SK-N-SH (cell line): ENCODE measurements around the gene SEBOX.

Experiments
- EZH2phosphoT487 ChIP-seq: fragments of 200-600 bp; sonication (generic); IDR thresholded peaks from 2 replicates; pipeline ENCODE4 v1.6.1; 2017; ENCODE audit warnings: low read depth, mixed run types, mild to moderate bottlenecking, antibody characterized with exemption, moderate library complexity, borderline replicate concordance
- MXI1 ChIP-seq: IDR thresholded peaks from 2 replicates; pipeline ENCODE4 v1.6.1; 2012; ENCODE audit warnings: mild to moderate bottlenecking, low read depth, low read length, improper control_type of control experiment
- POLR2AphosphoS5 ChIP-seq: IDR thresholded peaks from 2 replicates; pipeline ENCODE4 v1.6.1; 2012; ENCODE audit warnings: low read depth, low read length
- TF ChIP-seq, protein P1 (sequence below): fragments of 200-600 bp; sonication (generic); IDR thresholded peaks from 2 replicates; pipeline ENCODE4 v1.6.1; 2017; ENCODE audit warnings: antibody characterized with exemption, mild to moderate bottlenecking, moderate library complexity

GRCh38 chr17:28327709-28328108, 37.3 kb downstream of the SEBOX start:
- TF ChIP-seq, protein P1, sequence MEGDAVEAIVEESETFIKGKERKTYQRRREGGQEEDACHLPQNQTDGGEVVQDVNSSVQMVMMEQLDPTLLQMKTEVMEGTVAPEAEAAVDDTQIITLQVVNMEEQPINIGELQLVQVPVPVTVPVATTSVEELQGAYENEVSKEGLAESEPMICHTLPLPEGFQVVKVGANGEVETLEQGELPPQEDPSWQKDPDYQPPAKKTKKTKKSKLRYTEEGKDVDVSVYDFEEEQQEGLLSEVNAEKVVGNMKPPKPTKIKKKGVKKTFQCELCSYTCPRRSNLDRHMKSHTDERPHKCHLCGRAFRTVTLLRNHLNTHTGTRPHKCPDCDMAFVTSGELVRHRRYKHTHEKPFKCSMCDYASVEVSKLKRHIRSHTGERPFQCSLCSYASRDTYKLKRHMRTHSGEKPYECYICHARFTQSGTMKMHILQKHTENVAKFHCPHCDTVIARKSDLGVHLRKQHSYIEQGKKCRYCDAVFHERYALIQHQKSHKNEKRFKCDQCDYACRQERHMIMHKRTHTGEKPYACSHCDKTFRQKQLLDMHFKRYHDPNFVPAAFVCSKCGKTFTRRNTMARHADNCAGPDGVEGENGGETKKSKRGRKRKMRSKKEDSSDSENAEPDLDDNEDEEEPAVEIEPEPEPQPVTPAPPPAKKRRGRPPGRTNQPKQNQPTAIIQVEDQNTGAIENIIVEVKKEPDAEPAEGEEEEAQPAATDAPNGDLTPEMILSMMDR = no peak
- TF ChIP-seq EZH2phosphoT487 = no peak
- no peak for TF ChIP-seq POLR2AphosphoS5
- no peak for TF ChIP-seq MXI1
